ENCODE measurements around the gene NFXL1.

The NFXL1 gene

GRCh38 chr4:47829438-47829837, 84.9 kb downstream of the NFXL1 start:
- no peak for DNase-seq (ENCODE audit: insufficient read length)
- no peak for FAIRE-seq
- no peak for TF ChIP-seq POLR2AphosphoS5 (IDR thresholded peaks at IDR 0.05; ENCODE audit: low read depth, low read length)
- no peak for TF ChIP-seq POLR2A (IDR thresholded peaks at IDR 0.05; ENCODE audit: low read depth, low read length)
- no peak for TF ChIP-seq TAF1 (IDR thresholded peaks at IDR 0.05; ENCODE audit: borderline replicate concordance, low read depth, low read length)

DNA sequence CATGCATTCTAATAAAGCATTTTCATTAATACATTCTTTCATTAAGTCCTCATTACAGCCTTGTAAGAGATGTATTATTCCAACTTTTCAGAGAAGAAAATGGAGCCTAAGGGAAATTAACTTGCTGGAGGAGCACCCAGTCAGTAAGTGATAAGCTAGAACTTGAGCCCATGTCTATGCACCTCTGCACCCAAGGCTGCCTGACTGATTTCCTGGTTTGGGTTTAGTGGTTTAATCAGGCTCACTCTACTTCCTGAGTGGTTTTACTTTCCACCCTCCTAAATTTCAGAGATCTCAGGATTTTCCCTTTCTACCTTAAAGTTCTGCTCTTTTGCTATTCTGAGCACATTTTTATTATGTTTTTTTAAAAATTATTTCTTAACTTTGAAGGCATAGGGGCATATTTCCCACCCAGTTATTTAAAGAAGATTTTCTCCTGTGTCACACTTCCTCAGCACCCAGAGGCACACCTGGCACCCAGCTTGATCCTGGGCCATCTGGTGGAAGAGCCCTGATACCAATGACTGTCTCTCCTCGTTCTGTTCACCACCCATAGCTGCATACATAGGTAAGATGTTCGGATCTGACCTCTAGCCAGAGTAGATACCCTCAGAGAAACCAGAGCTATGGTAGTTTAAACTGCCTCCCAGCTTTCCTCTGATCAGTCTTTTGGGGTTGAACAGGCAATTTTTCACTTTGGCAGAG, 86.9 kb downstream of the NFXL1 start:
- DNase-seq (ENCODE audit: insufficient read length), result no peak
- FAIRE-seq, result no peak
- TF ChIP-seq POLR2A (IDR thresholded peaks at IDR 0.05; ENCODE audit: low read depth, low read length) (no peak), POLR2AphosphoS5 (IDR thresholded peaks at IDR 0.05; ENCODE audit: low read depth, low read length) (no peak), TAF1 (IDR thresholded peaks at IDR 0.05; ENCODE audit: borderline replicate concordance, low read depth, low read length) (no peak)

- TF ChIP-seq POLR2AphosphoS5 (IDR thresholded peaks at IDR 0.05; ENCODE audit: low read depth, low read length) (no peak), TAF1 (IDR thresholded peaks at IDR 0.05; ENCODE audit: borderline replicate concordance, low read depth, low read length) (no peak), POLR2A (IDR thresholded peaks at IDR 0.05; ENCODE audit: low read depth, low read length) (no peak)
- FAIRE-seq (peak; percentile 53), DNase-seq (ENCODE audit: insufficient read length) (no peak)
Measured at GRCh38 chr4:47824840-47825239, 89.5 kb downstream of the NFXL1 start.

DNA sequence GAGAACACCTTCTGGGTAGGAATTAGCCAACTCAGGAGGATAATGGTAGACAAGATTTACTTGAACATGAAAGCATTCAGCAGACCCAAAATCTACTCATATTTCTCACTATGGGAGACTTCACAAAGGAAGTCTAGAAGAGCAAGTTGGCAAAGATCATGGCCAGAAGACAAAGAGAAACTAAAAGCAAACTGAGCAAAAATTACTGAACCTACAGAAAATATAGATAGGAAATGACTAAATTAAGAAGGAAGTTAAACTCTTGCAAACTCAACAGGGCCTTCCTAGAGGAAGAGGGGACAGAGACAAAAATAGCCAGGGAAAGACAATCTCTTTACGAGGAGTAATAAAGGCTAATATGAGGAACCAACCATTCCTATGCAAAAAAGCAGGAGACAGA, 95.2 kb downstream of the NFXL1 start:
- FAIRE-seq (peak; percentile 17), DNase-seq (ENCODE audit: insufficient read length) (no peak)
- no peak for TF ChIP-seq POLR2AphosphoS5 (IDR thresholded peaks at IDR 0.05; ENCODE audit: low read depth, low read length)
- no peak for TF ChIP-seq TAF1 (IDR thresholded peaks at IDR 0.05; ENCODE audit: borderline replicate concordance, low read depth, low read length)
- TF ChIP-seq POLR2A (IDR thresholded peaks at IDR 0.05; ENCODE audit: low read depth, low read length), result no peak

DNA sequence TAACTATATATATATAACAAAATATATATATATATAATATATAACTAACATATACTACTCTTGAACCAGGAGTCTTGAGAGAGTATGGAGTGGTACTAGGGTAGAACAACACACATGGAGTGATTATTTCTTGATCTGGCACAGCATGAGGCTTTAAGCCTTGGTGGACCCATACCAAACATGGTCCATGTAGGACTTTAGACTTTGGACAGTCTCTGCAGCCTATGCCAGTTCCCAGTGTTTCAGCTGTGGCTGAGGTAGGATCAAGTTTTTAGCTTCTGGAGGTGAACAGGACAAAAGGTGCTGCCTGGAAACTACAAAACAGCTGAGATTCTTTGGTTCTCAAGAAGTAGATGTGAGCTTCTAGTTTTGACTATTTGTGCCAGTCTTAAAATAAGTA, 97.1 kb downstream of the NFXL1 start:
- no peak for DNase-seq (ENCODE audit: insufficient read length)
- FAIRE-seq, result no peak
- no peak for TF ChIP-seq TAF1 (IDR thresholded peaks at IDR 0.05; ENCODE audit: borderline replicate concordance, low read depth, low read length)
- no peak for TF ChIP-seq POLR2A (IDR thresholded peaks at IDR 0.05; ENCODE audit: low read depth, low read length)
- TF ChIP-seq POLR2AphosphoS5 (IDR thresholded peaks at IDR 0.05; ENCODE audit: low read depth, low read length), result no peak

GRCh38 chr4:47816748-47817147, 97.6 kb downstream of the NFXL1 start:
- DNase-seq (ENCODE audit: insufficient read length) (no peak), FAIRE-seq (no peak)
- TF ChIP-seq POLR2AphosphoS5 (IDR thresholded peaks at IDR 0.05; ENCODE audit: low read depth, low read length) (no peak), TAF1 (IDR thresholded peaks at IDR 0.05; ENCODE audit: borderline replicate concordance, low read depth, low read length) (no peak), POLR2A (IDR thresholded peaks at IDR 0.05; ENCODE audit: low read depth, low read length) (no peak)

GRCh38 chr4:47814618-47815295, 99.6 kb downstream of the NFXL1 start:
- FAIRE-seq, result no peak
- DNase-seq (ENCODE audit: insufficient read length), result no peak
- TF ChIP-seq POLR2A (IDR thresholded peaks at IDR 0.05; ENCODE audit: low read depth, low read length), result no peak
- no peak for TF ChIP-seq TAF1 (IDR thresholded peaks at IDR 0.05; ENCODE audit: borderline replicate concordance, low read depth, low read length)
- no peak for TF ChIP-seq POLR2AphosphoS5 (IDR thresholded peaks at IDR 0.05; ENCODE audit: low read depth, low read length)

GRCh38 chr4:47809654-47810203, 104.7 kb downstream of the NFXL1 start:
- FAIRE-seq, result no peak
- no peak for DNase-seq (ENCODE audit: insufficient read length)
- TF ChIP-seq POLR2A (IDR thresholded peaks at IDR 0.05; ENCODE audit: low read depth, low read length) (no peak), TAF1 (IDR thresholded peaks at IDR 0.05; ENCODE audit: borderline replicate concordance, low read depth, low read length) (no peak), POLR2AphosphoS5 (IDR thresholded peaks at IDR 0.05; ENCODE audit: low read depth, low read length) (no peak)

- FAIRE-seq (no peak), DNase-seq (ENCODE audit: insufficient read length) (no peak)
- no peak for TF ChIP-seq POLR2AphosphoS5 (IDR thresholded peaks at IDR 0.05; ENCODE audit: low read depth, low read length)
- TF ChIP-seq POLR2A (IDR thresholded peaks at IDR 0.05; ENCODE audit: low read depth, low read length), result no peak
- TF ChIP-seq TAF1 (IDR thresholded peaks at IDR 0.05; ENCODE audit: borderline replicate concordance, low read depth, low read length), result no peak
Measured at GRCh38 chr4:47804598-47804997, 109.8 kb downstream of the NFXL1 start.

GRCh38 chr4:47801481-47802002, 112.8 kb downstream of the NFXL1 start:
- FAIRE-seq, result no peak
- DNase-seq (ENCODE audit: insufficient read length), result no peak
- TF ChIP-seq POLR2A (IDR thresholded peaks at IDR 0.05; ENCODE audit: low read depth, low read length), result no peak

DNA sequence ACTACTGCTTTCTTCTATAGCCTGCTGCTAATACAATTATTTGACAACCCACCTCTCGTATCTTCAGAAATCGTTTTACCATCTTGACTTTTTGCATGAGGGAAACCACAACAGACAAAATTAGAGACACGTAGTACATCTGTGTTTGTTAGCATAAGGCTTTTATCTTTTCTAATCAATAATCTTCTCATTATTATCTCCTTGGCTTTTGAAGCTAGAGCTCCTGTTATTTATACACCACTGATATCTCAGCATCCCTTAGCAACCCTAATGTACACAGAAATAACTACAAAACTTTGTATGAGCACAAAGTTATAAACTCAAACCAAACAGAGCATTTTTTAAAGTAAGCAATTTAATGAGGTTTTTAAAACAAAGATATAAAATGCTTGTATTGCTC, 116.2 kb downstream of the NFXL1 start:
- FAIRE-seq, result no peak
- no peak for DNase-seq (ENCODE audit: insufficient read length)
- TF ChIP-seq POLR2AphosphoS5 (IDR thresholded peaks at IDR 0.05; ENCODE audit: low read depth, low read length) (no peak), POLR2A (IDR thresholded peaks at IDR 0.05; ENCODE audit: low read depth, low read length) (no peak), TAF1 (IDR thresholded peaks at IDR 0.05; ENCODE audit: borderline replicate concordance, low read depth, low read length) (no peak)
